Type B pancreatic cell (in vitro differentiated cells): ENCODE data around the gene HOXA5. TPM values are rescaled to one million over a fixed set of nuclear protein-coding genes. Genes with fewer than 3 reads are reported as not detected.

ENCODE experiments used
- DNase-seq: peaks from one replicate; pipeline ENCODE4 v3.0.0; 2021; ENCODE audit warnings: mixed read lengths; ENCODE audit not compliant: unreplicated experiment; ENCODE audit errors: extremely low spot score
- H3K27ac Mint-ChIP-seq: 2 replicates; pipeline ENCODE4 v1.8.0; 2021; ENCODE audit warnings: mild to moderate bottlenecking, mixed read lengths
- H3K27me3 Mint-ChIP-seq: 2 replicates; pipeline ENCODE4 v1.8.0; 2021; ENCODE audit warnings: mixed read lengths
- H3K36me3 Mint-ChIP-seq: 2 replicates; pipeline ENCODE4 v1.8.0; 2021; ENCODE audit warnings: mixed read lengths
- H3K4me1 Mint-ChIP-seq: one replicate; pipeline ENCODE4 v1.8.0; 2021; ENCODE audit warnings: mixed read lengths; ENCODE audit not compliant: unreplicated experiment
- H3K4me3 Mint-ChIP-seq: 2 replicates; pipeline ENCODE4 v1.8.0; 2021; ENCODE audit warnings: mild to moderate bottlenecking, mixed read lengths
- H3K9me3 Mint-ChIP-seq: 2 replicates; pipeline ENCODE4 v1.8.0; 2021; ENCODE audit warnings: mixed read lengths
- CTCF ChIP-seq: fragments of 200-600 bp; sonication (generic); conservative IDR thresholded peaks from 2 replicates; pipeline ENCODE4 v1.5.0; 2021; ENCODE audit warnings: antibody characterized with exemption, mild to moderate bottlenecking
- total RNA-seq: library from RNA; stranded (reverse); gene quantifications from 2 replicates; pipeline ENCODE4 v1.2.1, GENCODE V29; 2021; ENCODE audit warnings: low replicate concordance

HOXA5 gene
- total RNA-seq, 1 donor from 2014 or later: 77.7 TPM

GRCh38 chr7:27165089-27165995, 21.9 kb upstream of the HOXA5 start, which contains the start of gene HOXA9:
Gene HOXA9, minus strand, starts transcription at chr7:27165537. Its CDS starts 80 bp downstream, at chr7:27165457.
- DNase-seq: no peak
- Mint-ChIP-seq H3K4me3 (peak within 1 kb of the TSS; percentile 79), H3K36me3 (no peaks in the 10 kb centered on the region), H3K27ac (no peak within 1 kb of the TSS), H3K4me1 (peaks cover 15% of the 10 kb centered on the region), H3K9me3 (no peaks in the 10 kb centered on the region), H3K27me3 (peaks cover 84% of the 10 kb centered on the region)
- no peak for TF ChIP-seq CTCF

GRCh38 chr7:27164367-27165088, 21.0 kb upstream of the HOXA5 start:
- no peak for DNase-seq
- Mint-ChIP-seq H3K4me3 (peak overlapping the region; percentile 79), H3K4me1 (peaks cover 15% of the 10 kb centered on the region), H3K27ac (peak overlapping the region; percentile 14), H3K9me3 (no peaks in the 10 kb centered on the region), H3K36me3 (no peaks in the 10 kb centered on the region), H3K27me3 (peaks cover 85% of the 10 kb centered on the region)
- TF ChIP-seq CTCF: peak; percentile 56

- Mint-ChIP-seq H3K27ac (peak overlapping the region; percentile 14), H3K9me3 (no peaks in the 10 kb centered on the region), H3K36me3 (no peaks in the 10 kb centered on the region), H3K4me3 (peak overlapping the region; percentile 79), H3K27me3 (peaks cover 88% of the 10 kb centered on the region), H3K4me1 (peaks cover 15% of the 10 kb centered on the region)
- no peak for DNase-seq
- no peak for TF ChIP-seq CTCF
These were observed 20.5 kb upstream of the HOXA5 start for GRCh38 chr7:27164045-27164366.

DNA sequence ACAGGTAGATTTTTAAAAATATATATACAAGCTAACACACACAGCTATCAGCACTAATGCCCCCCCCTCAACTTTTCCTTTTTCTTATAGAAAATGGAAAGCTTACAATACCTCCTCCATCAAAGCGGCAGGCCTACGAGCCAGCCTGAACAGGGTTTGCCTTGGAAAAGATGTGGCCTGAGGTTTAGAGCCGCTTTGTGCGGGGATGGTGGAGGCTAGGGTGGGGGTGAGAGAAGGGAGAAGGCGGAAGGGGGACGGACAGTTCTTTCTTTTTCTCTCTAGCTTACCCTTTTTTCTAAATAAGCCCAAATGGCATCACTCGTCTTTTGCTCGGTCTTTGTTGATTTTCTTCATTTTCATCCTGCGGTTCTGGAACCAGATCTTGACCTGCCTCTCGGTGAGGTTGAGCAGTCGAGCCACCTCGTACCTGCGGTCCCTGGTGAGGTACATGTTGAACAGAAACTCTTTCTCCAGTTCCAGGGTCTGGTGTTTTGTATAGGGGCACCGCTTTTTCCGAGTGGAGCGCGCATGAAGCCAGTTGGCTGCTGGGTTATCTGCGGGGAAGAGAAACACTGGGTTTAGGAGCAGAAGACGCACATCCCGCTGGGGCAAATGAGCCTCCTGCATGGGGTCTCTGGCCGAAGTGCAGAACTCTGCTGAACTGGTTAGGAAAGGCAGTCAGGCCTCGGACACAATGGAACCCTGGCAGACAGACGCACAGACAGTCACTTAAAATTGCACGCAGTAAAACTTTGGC, 20.0 kb upstream of the HOXA5 start:
- Mint-ChIP-seq H3K36me3 (no peaks in the 10 kb centered on the region), H3K4me1 (peaks cover 14% of the 10 kb centered on the region), H3K27ac (peak overlapping the region; percentile 14), H3K9me3 (no peaks in the 10 kb centered on the region), H3K4me3 (peak overlapping the region; percentile 79), H3K27me3 (peaks cover 88% of the 10 kb centered on the region)
- no peak for DNase-seq
- TF ChIP-seq CTCF: no peak

DNA sequence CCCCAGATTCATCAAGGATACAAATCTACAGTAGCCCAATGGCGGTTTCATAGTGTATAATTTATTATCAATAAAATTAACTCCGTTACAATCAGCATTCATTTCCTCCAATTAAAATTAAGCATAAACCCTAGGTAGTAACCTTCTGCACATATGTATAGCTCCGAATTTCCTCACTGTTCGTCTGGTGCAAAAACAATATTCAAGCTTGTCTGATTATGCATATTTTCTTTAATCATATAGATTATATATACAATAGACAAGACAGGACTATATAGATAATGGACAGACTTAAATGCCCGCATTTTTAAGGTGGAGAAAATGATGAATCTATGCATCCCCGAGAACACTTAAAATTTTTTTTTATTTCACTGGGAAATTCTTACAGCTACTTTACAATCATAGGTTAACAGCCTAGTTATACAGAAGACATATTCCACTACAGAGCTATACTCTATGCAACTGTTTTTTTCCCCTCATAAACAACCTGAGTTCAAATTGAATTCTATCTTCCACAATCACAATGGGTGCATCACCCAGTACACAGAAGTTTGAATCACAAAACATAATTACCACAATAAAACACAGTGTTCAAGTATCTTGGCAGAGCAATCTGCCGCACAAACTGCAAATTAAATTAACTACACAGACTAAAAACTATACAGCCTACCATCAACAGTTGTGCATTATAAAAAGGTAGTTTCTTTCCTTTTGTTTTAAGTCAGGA, 19.2 kb upstream of the HOXA5 start:
- Mint-ChIP-seq H3K27me3 (peaks cover 88% of the 10 kb centered on the region), H3K36me3 (peaks cover 4% of the 10 kb centered on the region), H3K27ac (no peak overlapping the region), H3K9me3 (peaks cover 5% of the 10 kb centered on the region), H3K4me3 (peak overlapping the region; percentile 58), H3K4me1 (peaks cover 17% of the 10 kb centered on the region)
- no peak for TF ChIP-seq CTCF
- no peak for DNase-seq
